ENCODE measurements around the gene SEMA3C. TPM values are rescaled to one million over a fixed set of nuclear protein-coding genes. Genes with fewer than 3 reads are reported as not detected.

SEMA3C gene
- total RNA-seq, 1 donor from 2014 or later: 0.85 TPM

GRCh38 chr7:80847895-80848294 is 71.0 kb downstream of the SEMA3C start:
- no peak for DNase-seq

- no peak for DNase-seq
These were observed 71.8 kb downstream of the SEMA3C start for GRCh38 chr7:80847027-80847426.

DNA sequence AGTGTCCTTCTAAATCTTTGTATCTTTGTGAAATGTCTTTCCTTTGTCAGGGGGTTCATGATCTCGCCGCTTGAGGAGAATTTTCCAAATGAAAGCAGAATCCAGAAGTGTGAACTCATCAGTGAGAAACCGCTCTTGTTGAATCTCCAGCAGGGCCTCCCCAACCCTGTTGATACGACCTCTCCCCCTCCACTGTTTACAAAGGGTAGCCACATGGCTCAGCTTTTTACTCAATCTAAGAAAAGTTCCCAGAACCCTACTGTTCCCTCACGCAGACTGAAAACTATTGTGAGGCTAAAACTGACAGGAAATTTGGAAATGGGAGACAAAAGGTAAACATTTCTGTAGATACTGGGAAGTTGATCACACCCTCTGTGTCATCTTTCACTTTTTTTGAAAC is 73.9 kb downstream of the SEMA3C start:
- DNase-seq: no peak

- no peak for DNase-seq
These were observed 75.7 kb downstream of the SEMA3C start for GRCh38 chr7:80843018-80843677.

GRCh38 chr7:80842022-80842790 is 76.6 kb downstream of the SEMA3C start:
- DNase-seq: no peak

DNA sequence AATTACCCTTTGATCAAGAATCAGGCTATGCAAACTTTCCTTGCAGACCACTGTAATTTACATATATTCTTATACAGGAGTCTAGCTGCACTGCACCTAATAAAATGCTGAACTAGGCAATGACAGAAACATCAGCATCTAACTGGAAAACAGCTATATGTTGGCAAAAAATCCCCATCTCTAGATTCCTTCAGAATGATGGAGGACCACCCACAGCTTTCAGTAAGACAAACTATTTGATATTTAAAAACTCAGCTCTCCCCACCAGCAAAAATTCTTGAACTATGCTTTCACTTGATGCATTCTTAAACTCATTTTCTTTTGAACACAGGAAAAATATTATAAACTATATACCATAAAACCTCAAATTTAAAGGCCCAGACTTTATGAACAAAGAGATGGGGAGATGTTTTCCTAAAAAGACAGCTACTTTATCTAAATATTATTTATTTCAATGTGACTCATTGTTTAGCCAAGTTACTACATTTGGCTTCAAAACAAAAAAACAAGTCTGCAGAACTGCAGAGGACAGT is 77.4 kb downstream of the SEMA3C start:
- DNase-seq: no peak

DNA sequence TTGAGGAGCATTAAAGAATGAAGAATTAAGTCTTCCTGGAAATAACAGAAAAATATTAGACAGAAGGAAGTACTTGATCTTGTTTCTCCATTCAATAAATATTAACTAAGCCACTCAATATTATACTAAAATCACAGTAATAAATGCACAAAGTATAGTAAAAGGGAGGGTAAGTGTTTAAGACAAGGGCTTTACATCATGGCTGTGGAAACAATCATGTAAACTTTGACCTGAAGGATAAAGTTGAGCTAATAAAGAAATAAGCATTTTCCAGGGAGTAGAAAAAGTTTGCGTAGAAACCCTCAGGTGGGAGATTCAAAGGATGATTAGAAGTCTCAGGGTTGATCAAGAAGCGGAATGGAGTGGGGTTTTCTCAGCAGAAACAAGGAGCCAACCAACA is 78.2 kb downstream of the SEMA3C start:
- no peak for DNase-seq

GRCh38 chr7:80839855-80840254 is 79.0 kb downstream of the SEMA3C start:
- DNase-seq: no peak

- DNase-seq: no peak
These were observed 80.2 kb downstream of the SEMA3C start for GRCh38 chr7:80838643-80839042.

DNA sequence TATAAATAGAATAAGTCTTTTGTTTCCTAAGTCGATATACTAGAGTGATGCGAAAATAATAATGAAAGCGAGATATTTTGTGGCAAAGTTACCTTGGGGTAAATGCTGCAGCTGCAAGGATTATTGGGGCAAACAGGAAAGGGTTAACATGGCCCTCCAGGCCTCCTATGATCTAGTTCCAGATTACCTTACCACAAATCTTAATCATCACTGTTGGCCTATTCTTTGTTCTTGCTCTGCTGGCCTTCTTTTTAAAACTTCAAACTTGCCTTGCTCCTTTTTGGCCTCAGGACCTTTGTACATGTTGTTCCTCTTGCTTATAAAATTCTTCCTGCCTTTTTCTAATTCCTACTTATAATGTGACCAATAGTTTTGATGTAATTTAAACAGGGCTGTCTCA is 81.5 kb downstream of the SEMA3C start:
- no peak for DNase-seq

DNA sequence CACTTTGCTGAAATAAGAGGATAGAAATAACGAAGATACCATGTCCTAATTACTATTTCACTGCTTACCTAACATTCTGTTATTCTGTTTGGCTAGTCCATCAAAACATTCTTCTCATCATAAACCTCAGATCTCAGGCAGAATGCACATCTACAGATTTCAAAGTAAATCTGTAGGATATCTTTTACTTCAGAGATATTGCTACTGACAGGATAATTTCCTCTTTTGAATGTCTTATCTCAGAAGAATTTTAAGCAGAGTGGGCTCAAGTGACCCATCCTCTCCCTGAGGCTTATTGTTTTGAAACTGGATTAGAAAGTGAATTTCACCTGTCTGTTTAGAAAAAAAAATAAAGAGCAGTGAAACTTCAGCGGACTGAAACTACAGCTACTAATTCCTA is 83.6 kb downstream of the SEMA3C start:
- no peak for DNase-seq

- DNase-seq: no peak
These were observed 85.3 kb downstream of the SEMA3C start for GRCh38 chr7:80833289-80834268.

- DNase-seq: no peak
These were observed 86.8 kb downstream of the SEMA3C start for GRCh38 chr7:80832006-80832405.

DNA sequence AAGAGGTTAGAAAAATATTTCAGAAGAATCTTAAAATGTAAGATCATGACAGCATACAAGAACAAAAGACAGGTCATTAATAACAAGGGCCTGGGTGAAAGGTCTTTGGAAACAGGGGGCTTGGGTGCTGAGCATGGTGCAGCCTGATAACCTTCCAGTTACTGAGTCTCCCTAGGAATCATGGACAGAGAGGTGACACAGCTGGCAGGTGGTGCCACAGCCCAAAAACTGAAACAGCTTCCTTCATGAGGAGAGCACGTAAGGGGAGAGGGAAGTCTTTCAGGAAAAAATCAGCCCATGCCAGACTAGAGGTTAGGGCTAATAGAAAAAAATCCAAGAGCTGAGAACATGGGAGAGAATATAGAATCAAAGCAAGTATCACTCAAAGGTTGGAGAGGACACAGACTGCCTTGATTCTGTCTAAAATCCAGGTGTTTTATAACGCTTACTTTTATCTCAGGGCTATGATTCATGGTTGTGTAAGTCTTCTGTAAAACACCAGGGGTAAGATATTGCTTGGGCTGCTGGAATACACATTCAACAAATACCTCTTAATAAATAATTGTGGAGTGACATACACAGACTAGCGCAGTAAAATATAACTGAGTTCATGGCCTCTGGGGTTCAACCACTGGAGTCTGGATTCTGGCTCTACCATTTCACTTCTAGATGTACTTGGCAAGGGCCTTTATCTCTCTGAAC is 88.1 kb downstream of the SEMA3C start:
- DNase-seq: no peak

GRCh38 chr7:80830010-80830409 is 88.8 kb downstream of the SEMA3C start:
- DNase-seq: no peak

- DNase-seq: no peak
These were observed 89.3 kb downstream of the SEMA3C start for GRCh38 chr7:80829527-80829926.

GRCh38 chr7:80827239-80827633 is 91.6 kb downstream of the SEMA3C start:
- DNase-seq: no peak

DNA sequence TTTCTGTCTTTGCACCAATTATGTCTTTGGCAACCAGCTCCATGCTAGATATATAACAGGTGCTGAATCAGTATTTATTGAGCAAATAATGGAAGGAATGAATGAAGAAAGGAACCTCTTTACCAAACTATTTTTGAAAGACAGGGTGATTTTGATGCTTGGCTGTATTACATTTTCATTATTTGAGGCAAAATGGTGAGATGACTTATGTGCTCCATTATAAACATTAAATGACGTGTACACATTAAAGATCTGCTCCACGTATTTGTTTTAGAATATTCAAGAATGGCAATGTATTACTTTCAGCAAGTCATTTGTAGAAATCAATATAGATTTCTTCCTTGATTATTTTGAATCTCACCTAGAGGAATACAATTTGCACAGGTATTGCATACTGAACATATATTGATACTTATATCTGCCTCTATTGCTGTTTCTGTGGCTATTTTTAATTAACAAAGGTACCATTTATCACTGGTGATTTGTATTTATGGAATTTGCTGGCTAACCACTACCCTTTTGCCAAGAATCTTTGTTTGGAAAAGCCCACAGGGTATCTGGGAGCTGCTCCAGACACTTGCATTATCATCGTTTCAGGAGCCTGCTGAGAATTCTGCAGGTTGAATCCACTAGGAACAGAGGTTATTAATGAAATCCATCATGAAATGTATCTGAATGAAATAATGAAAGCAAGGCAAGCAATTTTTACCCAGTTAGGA is 92.2 kb downstream of the SEMA3C start:
- no peak for DNase-seq

DNA sequence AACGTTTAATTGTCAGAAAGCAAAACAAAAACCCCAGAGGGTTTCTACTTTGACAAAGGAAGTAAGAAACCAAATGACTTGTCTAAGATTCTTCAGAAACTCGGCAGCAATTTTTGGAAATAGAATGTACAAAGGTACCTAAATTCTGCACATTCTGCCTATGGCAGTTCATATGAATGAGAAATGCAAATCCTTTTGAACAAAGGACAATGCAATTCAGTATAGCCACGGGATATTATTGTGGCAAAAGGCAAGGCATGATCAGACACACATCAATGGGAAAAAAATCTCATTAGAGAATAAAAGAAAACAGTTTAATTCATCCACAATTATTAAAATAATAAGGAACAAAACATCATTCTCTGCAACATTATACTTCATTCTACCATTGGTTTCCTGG is 93.4 kb downstream of the SEMA3C start:
- DNase-seq: no peak

DNA sequence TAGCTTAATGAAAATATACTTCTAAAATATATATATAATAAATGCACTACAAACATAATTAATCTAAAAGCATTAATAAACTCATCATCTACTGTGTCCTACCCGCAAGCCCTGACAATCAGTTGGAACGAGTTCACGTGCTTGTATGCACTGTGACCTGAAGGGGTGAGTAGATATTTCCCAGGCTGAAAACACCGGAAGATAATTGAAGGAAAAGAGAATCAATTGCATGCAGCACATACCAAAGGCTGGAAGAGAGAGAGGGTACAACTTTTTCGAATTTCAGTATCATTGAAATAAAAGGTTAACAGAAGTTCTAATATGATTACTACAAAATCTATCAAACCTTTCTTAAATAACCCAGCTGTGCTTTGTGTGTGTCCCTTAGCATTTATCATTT is 94.6 kb downstream of the SEMA3C start:
- no peak for DNase-seq

DNA sequence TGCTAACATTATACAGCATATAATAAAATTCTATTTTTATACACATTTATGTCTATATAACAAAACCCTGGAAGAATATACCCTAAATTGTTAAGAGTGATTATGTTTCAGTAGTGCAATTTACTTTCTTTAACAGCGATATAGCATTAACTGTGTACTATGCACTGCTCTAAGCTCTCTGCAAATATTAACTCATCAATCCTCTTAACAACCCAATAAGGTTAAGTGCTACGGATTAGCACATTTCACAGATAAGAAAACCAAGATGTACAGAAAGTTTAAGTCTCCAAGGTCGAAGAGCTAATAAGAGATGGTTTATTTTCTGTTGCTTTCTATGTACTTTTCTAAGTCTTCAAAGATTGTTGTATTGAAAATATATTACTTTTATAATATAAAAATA is 95.8 kb downstream of the SEMA3C start:
- DNase-seq: no peak

All from dermis blood vessel endothelial cell (primary cell).